Prostate gland (tissue), 2 donors: Measurements from ENCODE around the gene NUP205.

Source experiments
- CTCF ChIP-seq, 4 experiments: fragments of 200-600 bp in 2 of 4; fragments of 450-650 bp in 2 of 4; sonication (generic) in 2 of 4; IDR thresholded peaks; 1 replicate in 3 of 4; 2 replicates in 1 of 4; pipeline ENCODE4 v1.5.1; 2016 to 2019; ENCODE audit warnings: antibody characterized with exemption in 4 of 4, mild to moderate bottlenecking in 2 of 4, moderate library complexity in 2 of 4
- POLR2A ChIP-seq: fragments of 450-650 bp; IDR thresholded peaks from one replicate; pipeline ENCODE4 v1.6.1; 2016; ENCODE audit warnings: antibody characterized with exemption, mild to moderate bottlenecking
- POLR2AphosphoS5 ChIP-seq: sonication (generic); formaldehyde crosslinking; IDR thresholded peaks from one replicate; pipeline ENCODE4 v1.6.1; 2017; ENCODE audit warnings: antibody characterized with exemption

GRCh38 chr7:135599471-135599870 lies 41.8 kb downstream of the NUP205 start:
- TF ChIP-seq CTCF (IDR thresholded peaks at IDR 0.05) (no peak), POLR2A (no peak), POLR2AphosphoS5 (no peak)
